GM18868 (cell line): Measurements from ENCODE around the gene CFAP54.

Experiments
- ATAC-seq: cut with Tn5 transposase; IDR thresholded peaks from one replicate; pipeline ENCODE4 v1.9.1; 2021; ENCODE audit warnings: mild to moderate bottlenecking, moderate library complexity; ENCODE audit not compliant: unreplicated experiment

Gene CFAP54

DNA sequence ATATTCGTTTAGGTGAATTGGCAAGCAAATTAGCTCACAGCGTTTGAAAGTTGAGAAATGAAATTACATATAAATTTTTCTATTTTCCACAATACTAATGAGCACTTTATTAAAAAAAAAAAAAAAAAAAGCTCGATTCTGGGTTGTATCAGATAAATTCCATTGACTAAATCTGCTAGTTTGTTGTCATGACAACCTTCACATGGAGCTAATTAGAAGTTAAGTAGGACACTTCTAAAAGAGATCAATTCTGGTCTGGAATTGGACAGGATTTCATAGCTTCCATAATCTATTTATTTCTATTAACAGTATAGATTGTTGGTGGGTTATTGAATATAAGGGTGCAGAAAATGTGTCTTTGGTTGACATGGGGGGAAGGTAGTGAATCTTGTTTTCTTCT, 332.2 kb downstream of the CFAP54 start:
- no peak for ATAC-seq

DNA sequence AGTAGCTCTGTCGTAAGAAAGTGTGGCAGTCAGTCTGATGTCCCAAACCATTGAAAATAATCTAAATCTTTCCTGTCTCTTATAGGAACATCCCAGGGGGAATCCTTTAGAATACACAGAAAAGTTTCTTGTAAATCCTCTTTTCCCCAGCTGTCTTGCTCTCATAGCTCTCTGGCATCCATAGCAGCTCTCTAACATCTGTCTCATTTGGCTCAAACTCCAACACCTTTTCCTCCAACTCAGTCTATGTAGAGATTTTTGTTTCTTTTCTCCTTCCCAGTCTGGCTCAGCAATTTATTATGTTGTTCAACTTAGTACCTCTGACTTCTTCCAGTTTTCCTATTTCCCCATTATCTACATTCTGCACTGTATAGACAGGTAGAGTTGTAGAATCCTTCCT, 333.3 kb downstream of the CFAP54 start:
- no peak for ATAC-seq

DNA sequence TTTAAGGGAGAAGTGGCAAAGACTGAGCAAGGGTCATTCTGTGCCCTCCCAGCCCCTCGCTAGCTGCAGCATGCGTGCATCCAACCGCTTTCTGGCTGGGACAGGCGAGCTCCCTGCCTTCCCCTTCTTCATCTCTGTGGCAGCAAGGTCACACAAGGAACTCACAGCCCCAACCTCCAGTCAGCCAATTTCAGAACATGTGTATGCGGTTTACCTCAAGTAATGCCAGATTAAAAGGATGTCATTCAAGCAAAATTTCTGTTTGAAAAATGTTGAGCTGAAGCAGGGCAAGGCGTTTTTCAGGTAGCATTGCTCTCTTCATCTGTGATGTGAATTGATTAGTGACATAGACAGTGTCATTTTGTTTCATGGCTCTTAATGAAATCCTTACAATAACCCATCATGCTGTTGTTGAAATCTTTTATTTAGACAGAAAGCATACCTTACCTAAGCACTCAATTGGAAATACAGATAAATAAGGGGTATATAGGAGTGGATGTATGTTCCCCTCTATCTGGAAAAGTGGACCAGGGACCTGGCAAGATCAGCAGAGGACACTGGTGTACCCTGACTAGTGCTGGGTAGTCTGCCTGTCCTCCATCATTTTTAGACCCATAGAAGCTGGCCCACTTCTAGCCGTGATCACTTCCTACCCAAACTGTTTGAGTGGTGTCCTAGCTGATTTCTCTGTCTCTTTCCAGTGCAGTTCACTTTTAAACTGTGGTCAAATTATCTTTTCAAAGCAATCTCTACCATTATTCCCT, 334.9 kb downstream of the CFAP54 start:
- ATAC-seq = no peak

DNA sequence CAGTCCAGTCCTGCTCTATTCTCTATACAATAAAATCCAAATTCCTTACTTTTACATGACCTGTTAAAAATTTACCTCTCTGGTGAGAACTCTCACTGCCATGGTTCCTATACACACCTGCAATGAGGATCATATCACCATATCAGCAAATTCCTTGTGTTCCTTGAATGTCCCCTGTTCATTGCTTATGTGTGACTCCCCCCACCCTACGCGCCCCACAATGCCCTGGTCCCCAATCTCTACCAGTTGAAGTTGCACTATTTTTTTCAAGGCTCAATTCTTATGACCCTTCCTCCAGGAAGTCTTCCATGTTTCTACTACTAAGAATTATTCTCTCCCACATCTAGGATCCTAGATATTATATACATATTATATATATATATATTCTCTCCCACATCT, 335.5 kb downstream of the CFAP54 start:
- no peak for ATAC-seq

DNA sequence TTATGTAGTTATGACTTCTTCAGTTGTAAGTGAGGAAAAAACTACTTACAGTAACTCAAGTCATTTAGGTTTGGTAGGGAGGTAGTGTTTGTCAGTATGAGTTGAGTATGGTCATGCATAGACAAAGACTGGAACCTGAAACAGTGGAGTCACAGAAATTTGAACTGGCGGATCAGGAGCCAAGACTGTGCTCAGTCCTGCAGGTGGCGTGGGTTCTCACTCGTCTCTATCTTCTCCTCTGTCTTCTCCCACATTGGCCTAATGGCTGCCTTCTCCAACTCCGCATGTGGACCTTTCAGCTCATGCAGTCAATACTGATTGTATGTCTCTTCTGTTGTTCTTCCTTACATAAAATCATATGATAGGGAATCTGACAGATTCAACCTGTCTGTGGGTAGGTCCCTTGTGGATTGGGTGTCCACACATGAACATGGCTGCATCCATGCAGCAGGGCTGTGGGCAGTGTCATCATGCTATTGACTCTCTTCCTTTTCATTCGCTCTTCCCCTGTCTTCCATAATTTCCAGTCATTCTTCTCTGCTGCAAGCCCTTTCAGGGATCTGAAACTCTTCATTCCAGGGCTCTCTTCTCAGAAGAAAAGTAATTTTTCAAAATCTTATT, 338.9 kb downstream of the CFAP54 start:
- no peak for ATAC-seq

DNA sequence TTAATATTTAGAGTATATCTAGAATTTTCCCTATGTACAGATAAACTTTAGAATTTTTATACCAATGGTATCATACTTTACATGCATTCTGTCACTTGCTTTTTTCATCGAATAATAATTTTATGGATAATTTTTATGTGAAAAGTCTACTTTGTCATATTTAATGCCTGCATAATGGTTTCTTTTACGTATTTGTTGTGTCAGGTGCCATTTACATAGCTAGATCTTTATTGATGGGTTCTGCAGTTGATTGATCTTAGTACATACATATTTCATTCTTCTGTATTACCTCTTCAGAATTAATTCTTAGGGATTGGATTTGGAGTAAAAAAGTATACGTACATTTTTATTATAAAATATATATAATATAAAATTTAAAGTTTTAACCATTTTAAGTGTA, 340.0 kb downstream of the CFAP54 start:
- ATAC-seq = no peak

DNA sequence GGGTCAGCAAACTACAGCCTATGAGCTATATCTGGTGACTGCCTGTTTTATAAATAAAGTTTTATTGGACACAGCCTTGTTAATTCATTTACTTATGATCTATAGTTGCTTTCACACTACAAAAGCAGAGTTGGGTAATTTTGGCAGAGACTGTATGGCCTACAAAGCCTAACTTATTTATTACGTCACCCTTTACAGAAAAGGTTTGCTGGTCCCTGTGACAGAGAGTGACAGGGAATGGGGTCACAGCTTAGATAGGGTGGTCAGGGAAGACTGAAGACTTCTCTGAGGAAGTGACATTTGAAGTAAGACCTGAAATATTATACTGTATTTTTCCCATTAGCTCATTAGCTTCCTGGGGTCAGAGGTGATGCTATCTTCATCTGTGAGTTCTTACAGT, 342.0 kb downstream of the CFAP54 start:
- no peak for ATAC-seq

DNA sequence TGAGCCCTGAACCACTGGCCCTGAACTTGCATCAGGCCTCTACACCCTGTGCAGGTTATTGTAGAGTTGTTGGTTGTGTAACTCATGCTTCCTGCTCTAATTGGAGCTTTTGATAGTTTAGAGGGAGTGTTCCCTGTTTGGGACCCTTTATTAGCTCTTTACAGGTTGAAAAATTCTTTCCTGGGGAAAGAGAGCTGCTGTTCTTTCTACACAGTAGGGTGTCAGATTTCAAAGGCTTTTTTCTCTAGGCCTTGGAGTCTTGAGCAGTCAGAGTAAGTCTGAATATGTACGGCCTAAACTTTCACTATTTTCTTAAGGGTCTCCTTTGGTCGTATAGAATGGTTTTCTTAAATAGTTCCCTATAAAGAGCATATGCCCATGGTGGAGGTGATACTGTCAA, 356.9 kb downstream of the CFAP54 start:
- ATAC-seq = no peak

DNA sequence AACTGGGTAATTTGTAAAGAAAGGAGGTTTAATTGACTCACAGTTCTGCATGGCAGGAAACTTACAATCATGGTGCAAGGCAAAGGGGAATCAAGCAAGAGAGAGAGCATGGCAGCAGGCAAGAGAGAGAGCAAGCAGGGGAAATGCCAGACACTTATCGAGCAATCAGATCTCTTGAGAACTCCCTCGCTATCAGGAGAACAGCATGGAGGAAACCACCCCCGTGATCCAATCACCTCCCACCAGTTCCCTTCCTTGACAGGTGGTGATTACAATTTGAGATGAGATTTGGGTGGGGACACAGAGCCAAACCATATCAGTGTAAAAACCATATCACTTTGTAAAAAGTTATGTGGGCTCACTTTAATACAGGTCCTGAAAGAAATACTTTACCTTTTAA, 361.3 kb downstream of the CFAP54 start:
- no peak for ATAC-seq

DNA sequence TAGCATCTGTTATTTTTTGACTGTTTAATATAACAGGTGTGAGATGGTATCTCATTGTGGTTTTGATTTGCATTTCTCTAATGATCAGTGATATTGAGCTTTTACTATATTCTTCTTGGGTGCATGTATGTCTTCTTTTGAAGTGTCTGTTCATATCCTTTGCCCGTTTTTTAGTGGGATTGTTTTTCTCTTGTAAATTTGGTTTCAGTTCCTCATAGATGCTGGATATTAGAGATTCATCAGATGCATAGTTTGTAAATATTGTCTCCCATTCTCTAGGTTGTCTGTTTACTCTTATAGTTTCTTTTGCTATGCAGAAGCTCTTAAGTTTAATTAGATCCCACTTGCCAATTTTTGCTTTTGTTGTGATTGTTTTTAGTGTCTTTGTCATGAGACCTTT, 368.8 kb downstream of the CFAP54 start:
- ATAC-seq = no peak

DNA sequence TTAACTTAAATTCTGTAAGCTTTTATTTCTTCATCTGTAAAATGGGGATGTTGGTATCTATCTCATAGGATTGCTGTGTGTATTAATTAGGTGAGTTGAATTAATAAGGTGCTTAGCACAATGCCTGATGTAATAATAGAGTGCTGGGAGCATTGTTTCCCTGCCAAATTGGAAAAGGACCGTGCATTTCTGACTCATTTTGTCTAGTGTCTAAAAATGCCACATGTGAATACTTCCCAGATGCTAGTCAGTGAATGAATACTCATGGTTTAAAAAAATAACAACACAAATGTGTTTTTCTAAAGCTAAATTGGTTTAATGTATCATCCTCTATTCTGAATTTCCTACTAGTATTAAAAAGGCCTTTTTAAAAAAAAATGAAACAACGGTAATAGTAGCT, 372.3 kb downstream of the CFAP54 start:
- no peak for ATAC-seq

DNA sequence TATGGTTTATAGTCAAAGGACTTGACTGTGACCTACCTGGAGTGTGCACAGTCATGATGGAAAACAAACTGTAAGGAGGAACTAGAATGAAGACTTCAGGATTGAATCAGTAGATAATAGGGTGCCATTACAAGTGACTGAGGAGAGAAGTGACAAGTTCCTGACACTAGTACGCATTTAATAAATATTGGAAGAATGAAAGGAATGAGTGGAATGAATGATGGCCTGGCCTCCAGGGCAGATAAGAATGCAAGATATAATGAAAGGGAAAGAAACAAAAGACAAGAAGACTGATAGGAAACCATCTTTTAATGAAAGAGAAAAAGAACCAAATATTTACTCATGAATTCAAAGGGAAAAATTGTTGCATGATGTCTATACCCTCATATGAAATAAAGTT, 372.9 kb downstream of the CFAP54 start:
- no peak for ATAC-seq

DNA sequence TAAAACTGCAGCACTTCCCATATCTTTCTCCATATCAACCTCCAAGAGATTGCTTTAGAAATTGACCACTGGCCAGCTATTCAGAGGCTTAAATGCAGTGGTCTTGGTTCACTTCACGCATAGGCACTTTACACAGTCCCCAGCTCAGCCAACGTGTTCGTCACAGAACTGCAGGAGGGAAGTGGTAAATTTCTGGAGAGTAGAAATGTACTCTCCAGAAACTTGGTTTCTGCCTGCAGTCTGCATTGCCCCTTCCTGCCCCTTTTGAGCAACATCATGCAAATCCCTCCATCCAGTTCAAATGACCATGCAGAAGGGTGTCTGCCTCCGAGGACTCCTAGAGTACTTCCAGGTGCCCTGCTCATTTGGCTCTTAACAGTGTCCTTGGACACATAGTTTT, 375.0 kb downstream of the CFAP54 start:
- peak; percentile 65 for ATAC-seq

DNA sequence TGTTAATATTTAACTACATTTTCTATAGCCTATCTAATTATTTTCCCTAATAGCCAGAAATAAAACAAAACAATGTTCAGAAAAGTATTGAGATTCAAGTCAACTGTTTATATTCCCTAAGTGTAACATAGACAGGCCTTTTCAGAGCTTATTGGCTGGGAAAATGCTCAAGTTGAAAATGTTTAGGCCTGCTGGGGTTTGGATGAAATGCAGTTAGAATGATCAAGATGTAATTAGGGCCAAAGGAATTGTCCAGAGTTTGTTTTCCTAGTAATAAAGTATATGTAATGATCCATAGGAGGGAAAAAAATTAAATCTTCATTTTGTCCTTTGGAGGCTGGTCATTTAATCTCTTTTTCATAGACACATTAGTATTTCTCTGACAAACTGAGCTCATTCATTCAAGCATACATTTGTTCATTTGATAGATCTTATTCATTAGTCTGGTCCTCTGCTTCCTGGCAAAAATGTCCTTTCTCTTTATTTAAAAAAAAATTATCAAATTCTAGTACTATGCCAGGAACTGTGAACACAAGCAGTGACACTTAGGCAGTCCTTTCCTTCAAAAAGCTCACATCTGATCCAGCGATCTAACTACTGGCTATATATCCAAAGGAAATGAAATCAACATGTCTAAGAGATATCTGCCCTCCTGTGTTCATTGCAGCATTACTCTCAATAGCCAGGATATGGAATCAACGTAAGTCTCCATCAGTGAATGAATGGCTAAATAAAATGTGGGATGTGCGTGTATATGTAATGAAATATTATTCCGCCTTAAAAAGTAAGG, 377.6 kb downstream of the CFAP54 start:
- no peak for ATAC-seq

DNA sequence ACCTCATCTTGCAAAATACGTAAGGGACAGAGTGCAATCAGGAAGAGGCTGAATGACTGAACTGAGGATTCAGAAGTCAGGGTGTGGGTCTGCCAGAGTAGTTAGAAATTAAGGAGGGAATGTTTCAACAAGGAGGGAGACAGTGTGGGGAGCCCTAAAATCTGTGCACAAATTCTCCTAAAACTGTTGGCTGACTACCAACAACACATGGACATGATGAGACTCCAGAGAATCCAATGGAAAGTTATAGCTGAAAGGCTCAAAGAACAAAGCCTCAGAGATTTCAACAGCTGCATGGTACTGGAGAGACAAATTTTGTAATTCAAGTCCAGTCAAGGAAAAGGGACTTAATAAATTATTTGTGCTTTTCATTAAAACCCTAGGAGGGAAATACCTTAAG, 381.6 kb downstream of the CFAP54 start:
- ATAC-seq = no peak

DNA sequence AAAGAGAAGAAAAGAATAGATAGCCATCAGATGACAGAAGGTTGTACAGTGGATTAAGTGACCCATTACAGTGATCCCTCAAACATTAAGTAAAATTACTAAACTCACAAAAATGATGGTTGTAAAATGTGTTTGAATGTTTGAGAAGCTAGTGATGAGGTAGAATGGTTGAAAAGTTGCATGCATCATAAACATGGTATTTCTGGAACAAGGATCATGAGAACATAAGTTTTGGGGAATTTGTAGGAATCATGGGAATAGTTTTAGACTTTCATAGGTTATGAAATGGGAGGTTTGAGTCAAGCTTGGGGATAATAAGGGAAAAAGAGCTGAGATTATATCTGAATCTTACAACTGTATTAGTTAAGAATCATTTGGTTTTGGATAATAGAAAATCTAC, 383.6 kb downstream of the CFAP54 start:
- no peak for ATAC-seq

DNA sequence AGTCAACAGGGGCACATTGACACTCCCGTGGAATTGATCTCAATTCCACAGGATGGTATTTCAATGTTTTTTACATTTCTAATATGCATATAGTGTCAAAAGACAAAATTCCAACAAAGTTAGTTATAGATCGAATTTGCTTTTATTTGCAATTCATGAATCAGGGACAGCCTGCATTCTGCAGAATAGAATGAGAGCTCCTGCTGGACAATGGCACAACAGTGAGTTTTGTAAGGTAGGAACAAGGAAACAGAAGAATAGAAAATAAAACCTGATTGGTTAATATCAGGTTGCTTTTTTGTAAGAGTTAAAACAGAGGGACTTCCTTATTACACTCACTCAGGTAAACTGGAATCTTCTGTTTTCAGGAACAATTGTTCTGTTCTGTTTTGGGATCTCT, 384.8 kb downstream of the CFAP54 start:
- no peak for ATAC-seq

DNA sequence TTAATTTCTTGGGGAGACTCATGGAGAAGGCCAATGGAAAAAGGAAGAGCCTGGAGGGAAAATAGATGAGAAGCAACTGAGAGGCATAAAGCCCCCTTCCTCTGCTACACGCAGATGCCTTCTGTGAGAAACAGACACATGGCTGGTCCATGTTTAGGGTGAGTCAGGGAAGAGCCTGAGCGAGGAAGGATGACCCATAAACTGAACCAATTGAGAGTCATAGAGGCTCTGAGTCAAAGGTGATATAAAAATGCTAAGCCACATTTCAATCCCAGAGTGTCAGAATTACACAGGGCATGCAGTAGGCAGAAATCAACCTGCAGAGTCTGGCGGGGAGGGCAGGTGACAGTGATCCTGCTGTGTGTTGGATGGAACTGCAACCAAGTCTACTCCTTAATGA, 387.6 kb downstream of the CFAP54 start:
- no peak for ATAC-seq

DNA sequence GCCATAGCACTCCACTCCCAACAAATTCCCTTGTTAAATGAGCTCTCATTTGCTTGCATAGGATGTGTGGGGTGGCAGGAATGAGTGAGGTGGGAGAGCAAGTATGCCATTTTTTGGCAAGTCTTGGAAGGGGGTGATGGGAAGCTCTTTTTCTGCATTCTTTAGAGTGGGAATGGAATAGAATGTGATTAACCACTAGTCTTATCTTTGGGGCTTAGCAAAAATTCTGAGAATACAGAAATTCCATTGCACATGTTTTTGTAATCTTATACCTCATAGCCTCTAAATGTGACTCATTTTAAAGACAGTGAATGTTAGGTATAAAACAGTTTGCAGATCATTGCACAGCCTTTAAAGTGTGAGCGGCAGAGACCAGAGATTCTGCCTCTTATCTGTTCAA, 389.3 kb downstream of the CFAP54 start:
- no peak for ATAC-seq

DNA sequence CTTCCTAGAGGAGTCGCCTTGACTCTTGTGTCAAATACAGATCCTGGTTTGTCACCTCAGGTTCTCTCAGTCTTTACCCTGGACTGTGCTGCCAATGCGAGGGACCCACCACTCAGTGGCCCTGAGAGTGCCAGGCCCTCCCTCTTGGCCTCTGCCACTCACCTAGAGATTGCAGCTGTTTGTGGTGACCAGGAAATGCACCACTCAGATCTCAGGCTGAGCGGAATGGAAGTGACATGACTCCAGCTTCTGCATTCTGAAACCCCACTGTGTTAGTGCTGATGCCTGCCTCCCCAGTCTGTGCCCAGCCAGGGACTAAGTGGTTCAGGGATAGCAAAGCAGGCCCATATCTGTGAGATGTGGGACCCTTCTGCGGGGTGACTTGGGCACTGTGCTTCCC, 389.9 kb downstream of the CFAP54 start:
- ATAC-seq = peak; percentile 47

DNA sequence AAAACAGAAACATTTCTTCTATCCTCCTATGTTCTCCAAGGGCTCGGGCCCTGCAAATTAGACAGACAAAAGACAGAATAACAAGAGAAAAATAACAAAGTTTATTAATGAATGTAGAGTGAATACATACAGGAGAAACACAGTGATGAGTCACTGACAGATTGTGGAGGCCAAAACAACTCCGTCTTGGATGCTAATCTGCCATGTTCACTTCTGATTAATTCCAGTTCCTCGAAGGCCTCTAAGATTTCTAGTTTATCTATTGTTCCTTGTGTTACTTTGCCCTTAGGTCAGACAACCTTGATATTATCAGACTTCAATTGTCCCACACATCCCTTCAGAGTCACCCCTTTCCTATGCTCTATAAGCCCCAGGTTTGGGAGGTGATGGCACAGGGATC, 390.8 kb downstream of the CFAP54 start:
- no peak for ATAC-seq

DNA sequence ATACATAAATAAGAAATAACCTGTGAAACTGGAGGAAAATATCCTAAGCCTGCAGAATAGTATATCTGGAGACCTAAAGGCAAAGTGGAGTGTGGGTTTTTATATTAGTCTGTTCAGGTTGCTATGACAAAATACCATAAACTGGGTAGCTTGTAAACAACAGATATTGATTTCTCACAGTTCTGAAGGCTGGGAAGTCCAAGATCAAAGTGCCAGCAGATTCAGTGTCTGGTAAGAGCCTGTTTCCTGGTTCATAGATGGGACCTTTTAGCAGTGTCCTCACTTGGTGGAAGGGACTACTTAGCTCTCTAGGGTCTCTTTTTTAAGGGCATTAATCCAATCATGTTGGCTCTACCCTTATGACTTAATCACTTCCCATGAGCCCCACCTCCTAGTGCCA, 392.2 kb downstream of the CFAP54 start:
- ATAC-seq = no peak
